Tibial nerve (tissue), 4 donors: ENCODE data around the gene TRAF5.

Experiments used
- CTCF ChIP-seq, 5 experiments: fragments of 200-600 bp in 3 of 5; fragments of 450-650 bp in 2 of 5; sonication (generic) in 3 of 5; IDR thresholded peaks; one replicate each; pipeline ENCODE4 v1.5.1; 2016 to 2019; ENCODE audit warnings: antibody characterized with exemption in 5 of 5, mild to moderate bottlenecking in 3 of 5, moderate library complexity in 2 of 5
- EP300 ChIP-seq, 2 donors: sonication (generic); formaldehyde crosslinking; IDR thresholded peaks; one replicate each; pipeline ENCODE4 v1.6.1; 2017; ENCODE audit warnings: antibody characterized with exemption in 2 of 2, mild to moderate bottlenecking in 1 of 2
- POLR2A ChIP-seq, 2 donors: fragments of 450-650 bp; IDR thresholded peaks; one replicate each; pipeline ENCODE4 v1.6.1; 2017; ENCODE audit warnings: antibody characterized with exemption in 2 of 2, mild to moderate bottlenecking in 2 of 2, moderate library complexity in 2 of 2

- TF ChIP-seq CTCF (IDR thresholded peaks at IDR 0.05) = no peak
- no peak for TF ChIP-seq POLR2A (IDR thresholded peaks at IDR 0.05)
- TF ChIP-seq EP300 (IDR thresholded peaks at IDR 0.05) = no peak
These were observed 66.6 kb downstream of the TRAF5 start for GRCh38 chr1:211393203-211393602.
